Glomerular visceral epithelial cell (primary cell): ENCODE data around the gene CD320.
A peak's percentile ranks its signal among the peaks of the same experiment; 100 is the strongest.
"Not testable (repeated sequence)": the region's sequence is repeated elsewhere in the genome, so short reads cannot be mapped to it uniquely, and the experiment has no call there.

Source experiments
- DNase-seq: peaks from one replicate; pipeline ENCODE4 v3.0.0-alpha.2; 2016; ENCODE audit errors: extremely low spot score

The CD320 gene

GRCh38 chr19:8333767-8334457 is 25.8 kb upstream of the CD320 start:
- no peak for DNase-seq

DNA sequence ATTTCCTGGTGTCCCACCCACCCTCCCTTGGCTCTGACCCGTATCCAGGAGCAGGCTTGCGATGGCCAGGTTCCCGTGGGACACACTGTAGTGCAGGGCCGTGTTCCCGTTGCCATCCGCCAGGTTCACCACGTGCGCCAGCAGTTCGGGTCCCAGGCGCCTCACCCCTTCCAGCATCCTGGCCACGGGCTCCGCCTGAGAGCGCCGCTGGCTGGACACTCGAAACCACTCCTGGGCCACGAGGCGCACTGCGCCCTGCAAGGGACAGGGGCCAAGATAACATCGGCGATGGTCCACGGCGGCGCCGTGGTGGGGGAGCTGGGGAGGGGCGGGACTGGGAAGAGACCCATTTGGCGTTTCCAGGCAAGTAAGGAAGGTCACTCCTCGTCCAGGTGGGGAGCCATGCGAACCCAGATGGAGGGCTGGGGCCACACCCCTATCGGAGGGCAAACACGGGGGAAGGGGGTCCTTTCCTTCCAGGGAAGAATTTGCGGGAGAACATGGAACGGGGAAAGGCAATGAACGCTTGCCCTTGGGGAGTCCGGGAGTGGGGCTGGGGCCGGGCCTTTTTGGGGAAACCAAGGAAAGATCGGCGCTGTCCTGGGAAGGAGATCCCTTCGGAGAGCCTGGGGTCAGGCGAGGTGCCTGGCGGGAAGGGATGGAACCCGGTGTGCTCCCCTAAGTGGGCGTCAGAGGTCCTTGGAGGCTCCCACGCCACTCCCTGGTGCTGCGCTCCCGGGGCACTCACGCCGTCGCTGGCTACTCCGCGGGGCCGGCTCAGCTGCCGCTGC is 25.0 kb upstream of the CD320 start:
- no peak for DNase-seq

GRCh38 chr19:8331263-8331845 is 23.2 kb upstream of the CD320 start:
- no peak for DNase-seq

DNA sequence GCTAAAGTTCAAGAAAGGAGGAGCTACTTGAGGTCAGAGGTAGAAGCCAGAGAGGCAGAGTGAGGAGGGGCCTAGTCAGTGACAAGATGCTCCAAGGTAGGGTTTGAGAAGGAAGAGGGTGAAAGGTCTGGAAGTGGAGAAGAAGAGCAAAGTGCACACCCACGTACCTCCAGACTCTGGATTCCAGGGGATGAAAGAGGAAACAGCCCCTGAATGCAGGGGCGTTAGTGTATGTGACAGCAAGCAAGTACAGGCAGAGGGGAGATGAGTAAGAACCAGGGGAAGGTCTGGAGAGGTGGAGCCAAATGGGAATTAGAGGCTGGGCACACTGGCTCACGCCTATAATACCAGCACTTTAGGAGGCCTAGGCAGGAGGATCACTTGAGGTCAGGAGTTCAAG is 21.8 kb upstream of the CD320 start:
- no peak for DNase-seq

DNA sequence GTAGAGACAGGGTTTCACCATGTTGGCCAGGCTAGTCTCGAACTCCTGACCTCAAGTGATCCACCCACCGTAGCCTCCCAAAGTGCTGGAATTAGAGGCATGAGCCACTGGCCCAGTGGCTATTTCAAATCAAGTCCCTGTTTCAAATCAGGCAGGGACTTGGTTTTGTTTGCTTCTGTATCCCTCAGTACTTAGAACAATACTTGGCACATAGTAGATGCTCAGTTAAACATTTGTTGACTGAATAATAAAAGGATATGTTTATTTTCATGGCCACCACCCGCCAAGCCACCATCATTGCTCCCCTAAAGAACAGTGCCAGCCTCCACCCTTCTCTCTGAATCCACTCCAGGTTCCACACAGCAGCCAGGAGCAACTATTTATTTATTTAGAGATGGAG is 17.3 kb upstream of the CD320 start:
- DNase-seq: no peak

DNA sequence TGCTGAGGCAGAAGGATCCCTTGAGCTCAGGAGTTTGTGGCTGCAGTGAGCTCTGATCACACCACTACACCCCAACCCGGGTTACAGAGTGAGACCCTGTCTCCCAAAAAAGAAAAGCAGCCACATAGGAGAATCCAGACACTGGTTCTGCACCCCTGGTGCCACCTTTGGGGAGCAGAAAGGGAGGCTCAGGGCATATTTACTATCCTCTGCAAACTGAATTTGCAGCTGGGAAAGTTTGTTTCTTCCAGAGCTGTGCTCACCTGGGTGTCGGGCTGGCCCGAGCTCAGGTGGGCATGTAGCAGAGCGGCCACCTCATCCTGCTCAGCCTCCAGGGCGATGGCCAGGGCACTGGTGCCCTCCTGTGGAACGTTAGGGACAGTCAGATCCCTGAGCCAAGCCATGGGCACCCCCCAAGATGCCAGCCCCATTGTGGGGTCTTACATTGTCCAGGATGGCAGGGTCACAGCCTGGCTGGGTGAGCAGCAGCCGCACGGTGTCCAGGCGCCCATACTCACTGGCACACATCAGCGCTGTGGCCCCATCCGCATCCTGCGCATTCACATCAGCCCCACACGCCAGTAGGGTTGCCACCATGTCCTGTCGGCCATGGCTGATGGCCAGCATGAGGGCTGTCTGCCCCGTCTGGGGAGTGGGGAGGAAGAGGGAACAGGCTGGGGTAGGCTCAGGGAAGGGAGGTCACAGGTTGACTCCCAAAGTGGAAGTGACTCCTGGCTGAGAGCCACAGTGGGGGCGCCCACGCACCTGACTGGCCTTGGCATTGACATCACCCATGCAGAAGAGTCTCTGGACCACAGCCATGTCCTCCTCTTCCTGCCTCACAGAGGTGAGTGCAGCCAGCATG is 16.3 kb upstream of the CD320 start:
- no peak for DNase-seq

DNA sequence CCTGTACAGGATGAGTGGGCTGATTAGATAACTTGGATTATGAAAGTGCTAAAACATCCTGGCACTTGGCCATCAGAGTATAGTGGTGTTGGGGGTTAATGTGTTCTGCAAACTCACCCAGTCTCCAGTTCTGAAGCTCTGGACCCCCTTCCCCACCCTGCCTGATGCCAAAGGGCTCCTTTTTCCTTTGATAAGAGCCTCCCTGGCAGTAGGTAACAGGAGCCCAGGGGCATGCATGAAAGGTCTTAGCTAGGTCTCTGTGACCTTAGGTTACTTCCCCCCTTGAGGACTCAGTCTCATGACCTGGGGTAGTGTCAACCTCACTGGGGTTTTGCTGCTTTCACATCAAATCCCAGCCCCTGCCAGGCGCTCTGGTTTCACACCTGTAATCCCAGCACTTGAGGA is 15.6 kb upstream of the CD320 start:
- DNase-seq: no peak

DNA sequence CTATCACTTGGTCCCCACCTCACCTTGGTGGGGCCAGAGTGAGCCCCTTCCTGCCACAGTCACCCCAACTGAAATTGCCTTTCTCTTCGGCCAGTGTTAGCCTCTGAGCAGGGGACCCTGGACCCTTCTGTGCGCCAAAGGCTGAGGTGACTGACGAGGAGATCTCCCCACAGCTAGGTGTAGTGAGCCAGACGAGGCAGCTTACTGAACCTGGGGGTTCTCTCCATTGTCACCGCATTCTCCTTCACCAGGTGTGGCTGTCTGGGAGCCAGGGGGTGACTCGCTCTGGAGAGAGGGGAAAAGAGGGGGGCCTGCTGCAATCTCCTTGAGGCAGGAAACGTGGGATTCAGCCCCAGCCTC is 14.5 kb upstream of the CD320 start:
- no peak for DNase-seq

- DNase-seq: no peak
These were observed 14.0 kb upstream of the CD320 start for GRCh38 chr19:8321986-8322637.

DNA sequence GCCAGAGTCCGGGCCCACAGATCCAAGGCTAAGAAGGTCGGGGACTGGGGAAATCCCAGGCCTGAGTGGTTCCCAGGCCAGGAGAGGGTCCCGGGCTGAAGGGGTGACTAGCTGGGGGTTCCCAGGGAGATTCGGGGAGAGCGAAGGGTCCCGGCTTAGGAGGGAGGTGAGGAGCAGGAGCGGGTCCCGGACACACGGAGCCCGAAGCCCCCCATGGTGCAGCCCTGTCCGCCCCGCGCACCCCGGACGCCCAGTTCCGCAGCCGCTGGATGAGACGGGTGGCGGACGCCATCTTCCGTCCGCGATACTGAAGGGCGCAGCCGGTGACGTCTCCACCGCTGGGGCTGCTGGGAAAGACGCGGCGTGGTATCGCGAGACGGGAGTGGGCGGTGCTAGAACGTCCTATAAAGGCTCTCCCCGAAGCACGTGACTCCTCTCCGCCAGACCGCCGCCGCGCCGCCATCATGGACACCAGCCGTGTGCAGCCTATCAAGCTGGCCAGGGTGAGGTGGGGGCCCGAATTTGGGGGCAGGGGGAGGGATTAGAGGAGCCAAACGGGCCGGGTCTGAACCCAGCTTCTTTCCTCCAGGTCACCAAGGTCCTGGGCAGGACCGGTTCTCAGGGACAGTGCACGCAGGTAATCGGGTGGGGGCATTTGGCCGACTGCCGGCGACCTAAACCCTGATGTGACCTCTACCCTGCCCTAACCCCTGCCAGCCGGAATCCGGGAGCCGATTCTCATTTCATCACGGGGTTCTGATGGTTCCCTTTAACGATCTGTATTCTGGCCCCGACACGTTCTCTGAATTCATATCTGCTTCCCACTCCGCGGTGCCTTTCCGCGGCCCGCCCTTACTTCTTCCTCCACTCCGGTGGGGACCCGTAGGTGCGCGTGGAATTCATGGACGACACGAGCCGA is 13.2 kb upstream of the CD320 start, which contains the start of the genes NDUFA7 and RPS28:
TSS of gene NDUFA7 (minus strand) at position 309 of the 919 bp plus-strand sequence. CDS start at position 292, 17 bp downstream.
TSS of gene RPS28 (plus strand) at position 430 of the 919 bp plus-strand sequence. CDS start at position 465, 35 bp downstream.
- DNase-seq: peak; percentile 97

GRCh38 chr19:8320564-8321066 is 12.5 kb upstream of the CD320 start:
- DNase-seq: no peak

- DNase-seq: no peak
These were observed 11.8 kb upstream of the CD320 start for GRCh38 chr19:8319807-8320520.

GRCh38 chr19:8318835-8319234 is 10.7 kb upstream of the CD320 start:
- DNase-seq: not testable (repeated sequence)

DNA sequence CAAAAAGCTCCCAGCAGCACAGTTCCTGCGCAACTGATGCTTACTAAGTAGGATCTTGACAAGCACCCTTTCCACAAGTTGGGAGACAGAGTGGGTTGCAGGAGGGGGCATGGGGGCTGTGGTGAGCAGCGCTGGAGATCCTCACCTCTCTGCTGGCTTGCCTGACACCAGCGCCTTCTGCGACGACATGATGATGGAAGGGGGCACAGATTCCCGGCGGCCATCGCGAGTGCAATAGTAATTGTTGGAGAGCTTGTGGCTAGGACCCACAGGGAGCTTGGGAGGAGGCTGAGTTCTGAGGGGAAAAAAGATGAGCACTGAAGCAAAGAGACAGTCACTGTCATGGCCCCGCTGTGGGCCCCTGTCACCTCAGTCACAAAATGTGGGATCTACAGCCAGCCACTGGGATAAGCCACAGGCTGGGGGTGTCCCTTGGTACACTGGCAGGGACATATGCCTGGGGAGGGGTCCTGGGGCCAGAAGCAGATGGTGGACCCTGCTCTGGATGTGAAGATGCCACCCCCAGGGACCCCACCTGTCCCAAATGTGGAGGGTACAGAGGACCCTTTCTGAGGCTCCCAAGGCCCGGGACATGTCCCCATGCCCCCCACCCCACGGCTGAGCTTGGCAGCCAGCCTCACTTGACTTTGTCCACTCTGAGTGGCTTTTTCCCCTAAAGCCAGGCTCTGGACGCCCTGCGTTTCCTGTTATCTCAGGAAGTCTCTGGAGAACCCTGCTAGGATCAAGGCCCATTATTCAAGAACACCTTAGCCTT is 8.4 kb upstream of the CD320 start:
- DNase-seq: no peak

- DNase-seq: not testable (repeated sequence)
These were observed 7.0 kb upstream of the CD320 start for GRCh38 chr19:8314981-8315640.

DNA sequence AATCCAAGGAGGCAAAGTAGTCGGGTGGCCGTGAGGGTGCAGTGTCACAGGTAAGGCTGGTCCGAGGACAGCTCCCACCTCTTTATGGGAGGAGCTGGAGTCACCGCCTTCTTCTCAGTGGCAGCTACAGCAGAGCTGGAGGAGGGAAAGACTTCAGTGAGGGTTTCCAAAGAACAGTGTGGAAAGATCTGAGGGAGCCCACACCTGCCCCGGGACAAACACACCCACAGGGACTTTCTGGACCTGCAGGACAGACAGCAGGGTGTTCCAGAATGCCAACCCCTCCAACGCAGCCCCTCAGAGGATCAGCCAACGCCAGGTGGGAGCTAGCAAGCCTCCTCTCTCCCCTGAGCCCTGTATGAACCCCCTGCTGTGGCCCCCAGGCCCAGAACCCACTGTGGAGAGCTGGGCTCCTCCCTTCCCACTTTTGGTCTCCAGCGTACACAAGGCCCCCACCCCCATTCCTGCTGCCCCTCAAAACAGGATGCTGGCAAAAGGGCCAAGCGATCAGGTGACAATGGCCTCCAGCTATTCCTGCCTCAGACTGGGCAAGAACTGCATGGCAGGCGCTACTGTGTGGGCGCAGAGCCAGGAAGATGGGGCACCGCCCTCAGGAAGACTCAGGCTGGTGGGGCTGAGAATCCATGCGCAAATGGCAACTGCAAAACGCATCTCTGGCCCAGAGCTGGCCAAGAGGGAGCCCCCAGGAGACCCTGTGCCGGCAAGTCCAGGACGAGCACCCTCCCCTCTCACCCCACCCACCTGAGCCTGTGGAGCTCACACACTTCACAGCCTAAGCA is 3.5 kb upstream of the CD320 start:
- no peak for DNase-seq
